DND-41 (cell line): ENCODE results near the gene DDX47.

Experiments used
- EZH2 ChIP-seq: IDR thresholded peaks from 3 replicates; pipeline ENCODE4 v1.6.1; 2012; ENCODE audit warnings: borderline replicate concordance, low read depth, mild to moderate bottlenecking, moderate library complexity, low read length, inconsistent platforms; ENCODE audit not compliant: severe bottlenecking
- TF ChIP-seq, protein P1 (sequence below): IDR thresholded peaks from 2 replicates; pipeline ENCODE4 v1.5.1; 2012; ENCODE audit warnings: borderline replicate concordance, low read length, moderate library complexity, mild to moderate bottlenecking; ENCODE audit not compliant: poor library complexity, severe bottlenecking; ENCODE audit errors: extremely low read depth

DNA sequence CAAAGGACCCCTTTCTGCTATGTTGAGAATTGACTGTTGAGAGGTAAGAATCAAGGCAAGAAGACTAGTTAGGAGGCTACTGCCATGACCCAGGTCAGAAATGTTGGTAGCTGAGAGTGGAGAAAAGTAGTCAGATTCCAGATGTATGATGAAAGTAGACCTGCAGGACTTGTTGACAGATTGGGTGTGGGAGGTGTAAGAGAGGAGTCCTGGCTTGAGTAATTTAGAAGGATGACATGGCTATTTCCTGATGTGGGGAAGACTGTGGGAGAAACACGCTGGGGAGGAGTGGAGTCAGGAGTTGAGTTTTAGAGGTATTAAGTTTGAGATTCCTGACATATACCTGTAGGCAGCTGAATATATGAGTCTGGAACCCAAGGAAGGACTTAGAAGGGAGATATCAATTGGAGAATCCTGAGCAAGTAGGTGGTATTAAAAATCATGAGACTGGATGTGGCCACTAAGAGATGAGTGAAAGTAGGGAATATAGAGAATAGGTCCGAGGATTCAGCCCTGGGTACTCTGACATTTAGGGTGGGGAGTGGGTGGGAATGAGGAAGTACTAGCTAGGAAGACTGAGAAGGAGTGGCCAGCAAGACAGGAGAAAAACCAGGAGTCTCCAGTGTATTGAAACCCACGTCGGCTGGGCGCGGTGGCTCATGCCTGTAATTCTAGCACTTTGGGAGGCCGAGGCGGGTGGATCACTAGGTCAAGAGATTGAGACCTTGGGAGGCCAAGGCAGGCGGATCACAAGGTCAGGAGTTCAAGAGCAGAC lies 12.6 kb upstream of the DDX47 start:
- TF ChIP-seq, protein P1, sequence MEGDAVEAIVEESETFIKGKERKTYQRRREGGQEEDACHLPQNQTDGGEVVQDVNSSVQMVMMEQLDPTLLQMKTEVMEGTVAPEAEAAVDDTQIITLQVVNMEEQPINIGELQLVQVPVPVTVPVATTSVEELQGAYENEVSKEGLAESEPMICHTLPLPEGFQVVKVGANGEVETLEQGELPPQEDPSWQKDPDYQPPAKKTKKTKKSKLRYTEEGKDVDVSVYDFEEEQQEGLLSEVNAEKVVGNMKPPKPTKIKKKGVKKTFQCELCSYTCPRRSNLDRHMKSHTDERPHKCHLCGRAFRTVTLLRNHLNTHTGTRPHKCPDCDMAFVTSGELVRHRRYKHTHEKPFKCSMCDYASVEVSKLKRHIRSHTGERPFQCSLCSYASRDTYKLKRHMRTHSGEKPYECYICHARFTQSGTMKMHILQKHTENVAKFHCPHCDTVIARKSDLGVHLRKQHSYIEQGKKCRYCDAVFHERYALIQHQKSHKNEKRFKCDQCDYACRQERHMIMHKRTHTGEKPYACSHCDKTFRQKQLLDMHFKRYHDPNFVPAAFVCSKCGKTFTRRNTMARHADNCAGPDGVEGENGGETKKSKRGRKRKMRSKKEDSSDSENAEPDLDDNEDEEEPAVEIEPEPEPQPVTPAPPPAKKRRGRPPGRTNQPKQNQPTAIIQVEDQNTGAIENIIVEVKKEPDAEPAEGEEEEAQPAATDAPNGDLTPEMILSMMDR: no peak
- TF ChIP-seq EZH2: no peak
